ENCODE measurements around the gene OPHN1. TPM values are rescaled to one million over a fixed set of nuclear protein-coding genes. Genes with fewer than 3 reads are reported as not detected.
"Not testable (repeated sequence)": the region's sequence is repeated elsewhere in the genome, so short reads cannot be mapped to it uniquely, and the experiment has no call there.

Gene OPHN1
- total RNA-seq, 4 donors from 2014 or later: 4.6 to 27.7 (median 10.8) TPM

DNA sequence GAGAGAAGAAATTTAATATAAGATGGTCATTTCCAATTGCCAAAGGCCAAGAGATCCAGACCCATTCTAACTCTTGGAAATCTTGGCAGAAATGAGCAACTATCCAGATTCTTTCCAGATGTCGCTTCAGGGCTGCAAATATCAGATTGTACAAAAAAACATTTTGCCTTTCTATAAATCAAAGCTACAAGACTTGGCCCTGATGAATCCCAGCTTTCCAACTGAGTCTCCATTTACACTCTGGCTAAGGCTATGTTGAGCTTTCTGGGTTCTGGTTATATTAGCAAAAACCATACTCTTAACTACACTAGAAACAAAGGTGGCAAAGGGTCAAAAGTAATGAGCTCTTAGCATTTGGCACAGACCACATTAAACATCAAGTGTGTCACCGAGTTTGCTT, 345.8 kb downstream of the OPHN1 start:
- intact Hi-C loops (cut with DNase I; ENCODE audit: low total_unique reads): no loop called here
- no peak for DNase-seq
- peak overlapping the region in 1 of 2 donors; percentile 21 for H3K27ac ChIP-seq

DNA sequence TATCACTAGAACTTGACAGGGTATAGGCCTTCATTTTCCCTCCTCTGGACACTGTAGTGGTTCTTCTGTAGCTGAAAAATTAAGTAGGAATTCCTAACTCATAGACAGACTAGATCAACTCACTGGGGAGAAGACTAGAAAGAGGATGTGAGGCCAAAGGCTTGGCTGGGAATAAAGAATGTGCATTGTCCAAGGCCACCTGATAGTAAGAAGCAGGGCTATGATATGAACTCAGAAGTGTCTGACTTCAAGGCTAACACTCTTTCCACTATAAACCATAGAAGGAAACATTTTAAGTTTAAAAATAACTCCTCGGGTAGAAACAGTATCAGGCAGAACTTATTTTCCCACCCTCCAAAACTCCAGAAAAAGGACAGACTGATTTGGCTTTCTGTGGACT, 346.6 kb downstream of the OPHN1 start:
- H3K4me3 ChIP-seq: no peak overlapping the region
- no peaks in the 10 kb centered on the region for H3K36me3 ChIP-seq
- TF ChIP-seq POLR2A (IDR thresholded peaks at IDR 0.05): no peak
- TF ChIP-seq, protein P1, sequence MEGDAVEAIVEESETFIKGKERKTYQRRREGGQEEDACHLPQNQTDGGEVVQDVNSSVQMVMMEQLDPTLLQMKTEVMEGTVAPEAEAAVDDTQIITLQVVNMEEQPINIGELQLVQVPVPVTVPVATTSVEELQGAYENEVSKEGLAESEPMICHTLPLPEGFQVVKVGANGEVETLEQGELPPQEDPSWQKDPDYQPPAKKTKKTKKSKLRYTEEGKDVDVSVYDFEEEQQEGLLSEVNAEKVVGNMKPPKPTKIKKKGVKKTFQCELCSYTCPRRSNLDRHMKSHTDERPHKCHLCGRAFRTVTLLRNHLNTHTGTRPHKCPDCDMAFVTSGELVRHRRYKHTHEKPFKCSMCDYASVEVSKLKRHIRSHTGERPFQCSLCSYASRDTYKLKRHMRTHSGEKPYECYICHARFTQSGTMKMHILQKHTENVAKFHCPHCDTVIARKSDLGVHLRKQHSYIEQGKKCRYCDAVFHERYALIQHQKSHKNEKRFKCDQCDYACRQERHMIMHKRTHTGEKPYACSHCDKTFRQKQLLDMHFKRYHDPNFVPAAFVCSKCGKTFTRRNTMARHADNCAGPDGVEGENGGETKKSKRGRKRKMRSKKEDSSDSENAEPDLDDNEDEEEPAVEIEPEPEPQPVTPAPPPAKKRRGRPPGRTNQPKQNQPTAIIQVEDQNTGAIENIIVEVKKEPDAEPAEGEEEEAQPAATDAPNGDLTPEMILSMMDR (IDR thresholded peaks at IDR 0.05): no peak
- no peaks in the 10 kb centered on the region for H3K4me1 ChIP-seq
- H3K27me3 ChIP-seq: no peaks in the 10 kb centered on the region
- intact Hi-C loops (cut with DNase I; ENCODE audit: low total_unique reads): no loop called here
- no peaks in the 10 kb centered on the region for H3K9me3 ChIP-seq
- no peak for DNase-seq
- H3K27ac ChIP-seq: peak overlapping the region; percentile 17 to 21

More for the DNA sequence above, 345.8 kb downstream of the OPHN1 start:
- Histone ChIP-seq H3K9me3 (no peaks in the 10 kb centered on the region), H3K4me3 (no peak overlapping the region), H3K27me3 (no peaks in the 10 kb centered on the region), H3K4me1 (no peaks in the 10 kb centered on the region), H3K36me3 (no peaks in the 10 kb centered on the region)
- TF ChIP-seq POLR2A (IDR thresholded peaks at IDR 0.05): no peak
- TF ChIP-seq, protein P1 (IDR thresholded peaks at IDR 0.05): no peak

DNA sequence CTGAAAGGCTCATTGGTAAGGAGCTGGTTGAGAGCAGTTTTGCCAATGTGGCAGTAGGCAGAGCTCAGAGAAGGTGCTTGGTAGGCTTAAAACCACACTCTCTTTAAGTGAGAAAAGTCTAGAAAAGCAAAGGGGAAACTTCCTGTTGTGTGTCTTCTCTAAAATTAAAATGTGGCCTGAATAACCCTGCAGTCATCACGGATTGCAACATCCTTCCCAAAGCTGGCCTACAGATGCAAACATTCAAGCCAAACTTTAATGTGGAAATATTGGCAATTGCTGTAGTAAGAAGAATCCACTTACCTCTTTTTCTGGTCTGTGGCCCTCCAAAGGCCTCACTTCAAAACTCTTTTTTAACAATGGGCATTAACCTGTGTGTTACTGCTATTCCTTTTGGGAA, 348.5 kb downstream of the OPHN1 start:
- TF ChIP-seq, protein P1 (IDR thresholded peaks at IDR 0.05): no peak
- no peak for TF ChIP-seq POLR2A (IDR thresholded peaks at IDR 0.05)
- DNase-seq: peak; percentile 30 to 32
- intact Hi-C loops (cut with DNase I; ENCODE audit: low total_unique reads): no loop called here
- peak overlapping the region; percentile 55 to 59 for H3K27ac ChIP-seq
- H3K27me3 ChIP-seq: no peaks in the 10 kb centered on the region
- no peaks in the 10 kb centered on the region for H3K36me3 ChIP-seq
- no peak overlapping the region for H3K4me3 ChIP-seq
- no peaks in the 10 kb centered on the region for H3K9me3 ChIP-seq
- H3K4me1 ChIP-seq: no peaks in the 10 kb centered on the region

DNA sequence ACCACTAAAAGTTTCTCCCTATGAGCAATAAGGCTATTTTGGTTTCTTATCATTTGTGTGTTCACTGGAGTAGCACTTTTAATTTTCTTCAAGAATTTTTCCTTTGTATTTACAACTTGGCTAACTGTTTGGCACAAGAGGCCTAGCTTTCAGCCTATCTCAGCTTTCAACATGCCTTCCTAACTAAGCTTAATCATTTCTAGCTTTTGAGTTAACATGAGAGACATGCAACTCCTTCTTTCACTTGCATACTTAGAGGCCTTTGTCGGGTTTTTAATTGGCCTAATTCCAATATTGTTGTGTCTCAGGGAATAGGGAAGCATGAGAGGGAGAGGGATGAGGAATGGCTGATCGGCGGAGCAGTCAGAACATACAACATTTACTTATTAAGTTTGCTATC, 349.8 kb downstream of the OPHN1 start:
- Histone ChIP-seq H3K36me3 (no peaks in the 10 kb centered on the region), H3K9me3 (no peaks in the 10 kb centered on the region), H3K4me3 (no peak overlapping the region), H3K27ac (peak overlapping the region in 1 of 2 donors; percentile 5), H3K4me1 (no peaks in the 10 kb centered on the region), H3K27me3 (no peaks in the 10 kb centered on the region)
- intact Hi-C loops (cut with DNase I; ENCODE audit: low total_unique reads): no loop called here
- no peak for DNase-seq
- TF ChIP-seq, protein P1 (IDR thresholded peaks at IDR 0.05): no peak
- no peak for TF ChIP-seq POLR2A (IDR thresholded peaks at IDR 0.05)

DNA sequence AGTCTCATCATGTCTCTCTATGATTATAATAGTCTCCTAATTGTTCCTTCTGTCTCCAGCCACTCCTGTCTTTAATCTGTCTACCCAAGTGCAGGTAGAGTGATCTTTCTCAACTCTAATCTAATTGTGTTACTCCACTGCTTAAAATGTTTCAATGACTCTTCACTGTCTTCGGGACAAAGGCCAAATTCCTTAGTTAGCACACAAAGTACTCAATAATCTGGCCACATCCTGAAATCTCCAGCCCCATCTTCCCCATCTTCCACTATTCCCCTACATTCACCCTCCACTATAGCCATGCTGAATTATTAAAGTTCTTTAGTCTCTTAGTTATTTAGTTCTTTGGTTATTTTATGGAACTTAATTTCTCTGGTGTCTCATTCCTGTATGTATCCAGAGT, 353.3 kb downstream of the OPHN1 start:
- Histone ChIP-seq H3K9me3 (no peaks in the 10 kb centered on the region), H3K27me3 (no peaks in the 10 kb centered on the region), H3K27ac (no peak overlapping the region), H3K4me1 (no peaks in the 10 kb centered on the region), H3K36me3 (no peaks in the 10 kb centered on the region), H3K4me3 (no peak overlapping the region)
- intact Hi-C loops (cut with DNase I; ENCODE audit: low total_unique reads): no loop called here
- no peak for TF ChIP-seq POLR2A (IDR thresholded peaks at IDR 0.05)
- TF ChIP-seq, protein P1 (IDR thresholded peaks at IDR 0.05): no peak
- no peak for DNase-seq

DNA sequence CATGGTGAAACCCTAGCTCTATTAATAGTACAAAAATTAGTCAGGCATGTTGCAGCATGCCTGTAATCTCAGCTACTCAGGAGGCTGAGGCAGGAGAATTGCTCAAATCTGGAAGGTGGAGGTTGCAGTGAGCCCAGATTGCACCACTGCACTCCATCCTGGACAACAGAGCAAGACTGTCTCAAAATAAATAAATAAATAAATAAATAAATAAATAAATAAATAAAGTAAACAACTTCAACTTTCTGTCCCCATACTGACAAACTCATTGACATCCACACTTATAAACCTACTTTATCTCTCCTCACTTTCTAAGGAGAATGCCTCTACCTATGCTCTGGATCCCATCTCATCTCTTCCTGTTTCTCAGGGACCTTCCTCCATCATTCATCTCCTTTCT, 354.5 kb downstream of the OPHN1 start:
- intact Hi-C loops (cut with DNase I; ENCODE audit: low total_unique reads); H3K9me3 ChIP-seq; H3K4me3 ChIP-seq; H3K27ac ChIP-seq; DNase-seq; H3K4me1 ChIP-seq; H3K36me3 ChIP-seq; H3K27me3 ChIP-seq: not testable (repeated sequence)
